Right cardiac atrium (tissue), 5 donors: ENCODE data around the gene MED13L. TPM values are rescaled to one million over a fixed set of nuclear protein-coding genes. Genes with fewer than 3 reads are reported as not detected.
A peak's percentile ranks its signal among the peaks of the same experiment; 100 is the strongest.
"Not testable (repeated sequence)": the region's sequence is repeated elsewhere in the genome, so short reads cannot be mapped to it uniquely, and the experiment has no call there.

ENCODE experiments used
- ATAC-seq, 2 donors: fragments of 200-7000 bp; cut with Tn5 transposase; one replicate each; pipeline versions ENCODE4 v1.8.0 to v1.9.1; 2020; ENCODE audit warnings: moderate library complexity in 2 of 2, mild to moderate bottlenecking in 1 of 2
- DNase-seq, 3 donors: peaks; one replicate each; pipeline ENCODE4 v3.0.0-alpha.2; 2020
- H3K27ac ChIP-seq: one replicate; pipeline ENCODE4 v1.5.1; 2013; ENCODE audit warnings: mild to moderate bottlenecking, low read length, control low read depth, moderate library complexity
- H3K27me3 ChIP-seq: one replicate; pipeline ENCODE4 v1.6.1; 2013; ENCODE audit not compliant: control insufficient read depth, insufficient read depth
- H3K4me1 ChIP-seq: one replicate; pipeline ENCODE4 v1.6.1; 2013; ENCODE audit warnings: low read length; ENCODE audit not compliant: control insufficient read depth, insufficient read depth
- H3K4me3 ChIP-seq: one replicate; pipeline ENCODE4 v1.5.1; 2013; ENCODE audit warnings: low read length, control low read depth
- H3K9me3 ChIP-seq: one replicate; pipeline ENCODE4 v1.6.1; 2013; ENCODE audit warnings: low read length; ENCODE audit not compliant: control insufficient read depth
- WGBS: extraction: QIAGEN DNeasy Blood & Tissue Kit; methylation state at CpG from one replicate; pipeline ENCODE4 v1.1.7; 2013; 5-methylcytosine and 5-hydroxymethylcytosine counted together
- intact Hi-C, 4 donors: fragments of 100-400 bp; cut with DNase I; formaldehyde crosslinking; loops; one replicate each; pipeline versions ENCODE4 v1.11.0 to v1.14.0; 2022 to 2023
- polyA plus RNA-seq: library from polyadenylated mRNA; stranded (reverse); fragments of 200-250 nt; gene quantifications from one replicate; pipeline ENCODE4 v1.2.3, GENCODE V29; 2013
- total RNA-seq, 4 donors: library from RNA; stranded (reverse); fragmentation: NEBNext Ultra II Directional; extraction: Animal tissue kit (Norgen Biotek cat#: 25700); gene quantifications; one replicate each; pipeline ENCODE4 v1.2.1, GENCODE V29; 2021
- donor health status: healthy with polysubstance abuse.
- donor health status: DM: no; HTN: yes; CAD: no.
- donor health status: DM: no; HTN: no; CAD: no.
- donor health status: DM: no; HTN: yes; CAD: no; lungs with severe emphysema.
- donor health status: DM: yes; HTN: yes; CAD: no.

The MED13L gene
- total and polyA plus RNA-seq, 5 donors, result 15.6 to 73.5 (median 69.0) TPM

- Histone ChIP-seq H3K27me3 (no peaks in the 10 kb centered on the region), H3K4me3 (no peak overlapping the region), H3K4me1 (peaks cover 9% of the 10 kb centered on the region), H3K9me3 (no peaks in the 10 kb centered on the region), H3K27ac (no peak overlapping the region)
- 73% methylated on average over 2 of the region's 2 CpGs for WGBS
- ATAC-seq (no peak), DNase-seq (no peak)
- intact Hi-C loops, result no loop called here
Observed at GRCh38 chr12:116138364-116138763, 139.1 kb downstream of the MED13L start.

- DNase-seq (no peak), ATAC-seq (no peak)
- 41% methylated on average over 2 of the region's 2 CpGs for WGBS
- H3K4me1 ChIP-seq, result peaks cover 11% of the 10 kb centered on the region
- H3K4me3 ChIP-seq, result no peak overlapping the region
- H3K9me3 ChIP-seq, result no peaks in the 10 kb centered on the region
- no peaks in the 10 kb centered on the region for H3K27me3 ChIP-seq
- no peak overlapping the region for H3K27ac ChIP-seq
- intact Hi-C loops, result no loop called here
Observed at GRCh38 chr12:116137318-116137717, 140.2 kb downstream of the MED13L start.

GRCh38 chr12:116136340-116136739 is 141.2 kb downstream of the MED13L start:
- H3K27ac ChIP-seq, result no peak overlapping the region
- no peaks in the 10 kb centered on the region for H3K27me3 ChIP-seq
- ATAC-seq (no peak), DNase-seq (no peak)
- intact Hi-C loops, result no loop called here
- H3K4me1 ChIP-seq, result peaks cover 8% of the 10 kb centered on the region
- no peaks in the 10 kb centered on the region for H3K9me3 ChIP-seq
- H3K4me3 ChIP-seq, result no peak overlapping the region
- 85% methylated on average over 3 of the region's 3 CpGs for WGBS

- 55% methylated on average over 3 of the region's 3 CpGs for WGBS
- H3K27ac ChIP-seq, result no peak overlapping the region
- H3K9me3 ChIP-seq, result no peaks in the 10 kb centered on the region
- DNase-seq, result peak in 1 of 3 donors; percentile 29
- peak in 1 of 2 donors; percentile 61 for ATAC-seq
- H3K4me3 ChIP-seq, result no peak overlapping the region
- no peaks in the 10 kb centered on the region for H3K27me3 ChIP-seq
- intact Hi-C loops, result no loop called here
- peaks cover 11% of the 10 kb centered on the region for H3K4me1 ChIP-seq
Observed at GRCh38 chr12:116135209-116135930, 142.1 kb downstream of the MED13L start.

GRCh38 chr12:116133636-116134214 is 143.8 kb downstream of the MED13L start:
- intact Hi-C loops, result no loop called here
- H3K27me3 ChIP-seq, result no peaks in the 10 kb centered on the region
- DNase-seq, result no peak
- 24% methylated on average over 4 of the region's 4 CpGs for WGBS
- H3K9me3 ChIP-seq, result no peaks in the 10 kb centered on the region
- no peak overlapping the region for H3K27ac ChIP-seq
- peaks cover 11% of the 10 kb centered on the region for H3K4me1 ChIP-seq
- no peak overlapping the region for H3K4me3 ChIP-seq
- no peak for ATAC-seq

GRCh38 chr12:116133149-116133548 is 144.3 kb downstream of the MED13L start:
- DNase-seq, result no peak
- no peaks in the 10 kb centered on the region for H3K27me3 ChIP-seq
- peaks cover 9% of the 10 kb centered on the region for H3K4me1 ChIP-seq
- intact Hi-C loops, result no loop called here
- no peaks in the 10 kb centered on the region for H3K9me3 ChIP-seq
- no peak for ATAC-seq
- 70% methylated on average over 2 of the region's 2 CpGs for WGBS
- H3K4me3 ChIP-seq, result no peak overlapping the region
- H3K27ac ChIP-seq, result no peak overlapping the region

GRCh38 chr12:116131987-116132386 is 145.5 kb downstream of the MED13L start:
- DNase-seq, intact Hi-C loops, H3K9me3 ChIP-seq, H3K27me3 ChIP-seq, H3K27ac ChIP-seq, H3K4me1 ChIP-seq, H3K4me3 ChIP-seq, ATAC-seq: not testable (repeated sequence)
- 94% methylated on average over 10 of the region's 10 CpGs for WGBS

- Histone ChIP-seq H3K27ac (no peak overlapping the region), H3K4me1 (peaks cover 9% of the 10 kb centered on the region), H3K9me3 (no peaks in the 10 kb centered on the region), H3K27me3 (no peaks in the 10 kb centered on the region), H3K4me3 (no peak overlapping the region)
- DNase-seq (no peak), ATAC-seq (no peak)
- intact Hi-C loops, result no loop called here
- 95% methylated on average over 3 of the region's 3 CpGs for WGBS
Observed at GRCh38 chr12:116131176-116131575, 146.3 kb downstream of the MED13L start.

- Histone ChIP-seq H3K4me3 (no peak overlapping the region), H3K27me3 (no peaks in the 10 kb centered on the region), H3K27ac (no peak overlapping the region), H3K9me3 (no peaks in the 10 kb centered on the region), H3K4me1 (peaks cover 9% of the 10 kb centered on the region)
- DNase-seq (no peak), ATAC-seq (peak in 1 of 2 donors; percentile 12)
- intact Hi-C loops, result no loop called here
- WGBS, result 17% methylated on average over 1 of the region's 1 CpG
Observed at GRCh38 chr12:116130431-116130830, 147.1 kb downstream of the MED13L start.

GRCh38 chr12:116128779-116129178 is 148.7 kb downstream of the MED13L start:
- DNase-seq (no peak), ATAC-seq (no peak)
- Histone ChIP-seq H3K4me1 (peaks cover 11% of the 10 kb centered on the region), H3K9me3 (no peaks in the 10 kb centered on the region), H3K4me3 (no peak overlapping the region), H3K27ac (no peak overlapping the region), H3K27me3 (no peaks in the 10 kb centered on the region)
- 78% methylated on average over 1 of the region's 1 CpG for WGBS
- intact Hi-C loops, result no loop called here

- Histone ChIP-seq H3K4me1 (peaks cover 8% of the 10 kb centered on the region), H3K27me3 (no peaks in the 10 kb centered on the region), H3K27ac (no peak overlapping the region), H3K9me3 (no peaks in the 10 kb centered on the region), H3K4me3 (no peak overlapping the region)
- intact Hi-C loops, result no loop called here
- ATAC-seq (no peak), DNase-seq (no peak)
- WGBS, result 73% methylated on average over 2 of the region's 2 CpGs
Observed at GRCh38 chr12:116127859-116128258, 149.6 kb downstream of the MED13L start.
